GM23338 (cell line): ENCODE results near the gene GNG7.

Experiments
- EZH2 ChIP-seq: fragments of 200-600 bp; sonication (generic); IDR thresholded peaks from one replicate; pipeline ENCODE4 v1.8.0; 2017; ENCODE audit warnings: antibody characterized with exemption, mild to moderate bottlenecking, low read depth; ENCODE audit not compliant: unreplicated experiment
- JUNB ChIP-seq: IDR thresholded peaks from one replicate; pipeline ENCODE4 v1.6.1; 2016; ENCODE audit warnings: antibody characterized with exemption; ENCODE audit not compliant: unreplicated experiment
- NANOG ChIP-seq: IDR thresholded peaks from 2 replicates; pipeline ENCODE4 v1.6.1; 2016; ENCODE audit warnings: antibody characterized with exemption, borderline replicate concordance
- POLR2AphosphoS5 ChIP-seq: IDR thresholded peaks from 2 replicates; pipeline ENCODE4 v1.6.1; 2016; ENCODE audit warnings: antibody characterized with exemption, low read depth
- ZNF114 ChIP-seq: fragments of 250-450 bp; sonication (Bioruptor Pico); IDR thresholded peaks from 2 replicates; pipeline ENCODE4 v1.5.0; 2020; ENCODE audit warnings: mild to moderate bottlenecking, moderate library complexity
- TF ChIP-seq, protein P1 (sequence below), 2 experiments: fragments of 200-600 bp in 1 of 2; sonication (generic) in 1 of 2; conservative IDR thresholded peaks; 2 replicates each; pipeline versions ENCODE4 v1.5.1 to v1.6.1; 2016 to 2017; ENCODE audit warnings: antibody characterized with exemption in 2 of 2, low read depth in 2 of 2, mild to moderate bottlenecking in 2 of 2, moderate library complexity in 1 of 2
- TF ChIP-seq, protein P2 (sequence below): fragments of 250-450 bp; sonication (Bioruptor Pico); IDR thresholded peaks from 2 replicates; pipeline ENCODE4 v1.5.0; 2020; ENCODE audit warnings: mild to moderate bottlenecking, moderate library complexity
- TF ChIP-seq, protein P3 (sequence below): IDR thresholded peaks from one replicate; pipeline ENCODE4 v1.6.1; 2018; ENCODE audit warnings: antibody characterized with exemption; ENCODE audit not compliant: unreplicated experiment

DNA sequence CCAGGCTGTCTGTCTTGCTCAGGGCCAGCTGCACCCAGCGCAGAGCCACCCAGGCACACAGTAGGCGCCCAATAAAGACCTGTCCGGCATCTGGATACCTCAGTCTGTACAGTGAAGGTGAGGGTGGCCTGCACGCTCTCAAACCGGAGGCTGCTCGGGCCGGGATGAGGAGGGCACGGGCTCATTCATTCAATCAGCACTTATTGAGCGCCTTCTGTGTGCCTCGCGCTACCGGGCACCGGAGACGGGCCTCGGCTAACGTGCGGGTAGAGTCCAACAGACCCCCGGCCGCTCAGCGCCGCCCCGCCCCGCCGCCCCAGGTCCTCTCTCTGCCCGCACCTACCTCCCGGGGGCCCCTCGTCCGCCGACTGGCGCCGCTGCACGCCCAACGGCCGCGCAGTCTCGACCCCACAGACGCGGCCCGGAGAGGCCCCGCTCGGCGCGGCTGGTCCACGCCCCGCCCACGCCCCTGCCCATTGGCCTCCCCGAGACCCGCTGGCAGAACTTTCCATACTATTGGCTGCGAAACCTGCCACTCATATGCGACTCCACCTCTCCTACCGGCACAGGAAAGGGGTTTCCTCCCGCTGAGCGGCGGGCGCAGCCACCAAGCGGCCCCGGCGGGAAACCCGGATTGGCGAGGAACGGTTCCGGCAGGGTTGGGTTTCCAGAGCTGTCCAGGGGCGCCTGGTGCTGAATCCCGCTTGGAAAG lies 37.3 kb upstream of the GNG7 start, which contains the start of gene SLC39A3:
- TF ChIP-seq, protein P1, sequence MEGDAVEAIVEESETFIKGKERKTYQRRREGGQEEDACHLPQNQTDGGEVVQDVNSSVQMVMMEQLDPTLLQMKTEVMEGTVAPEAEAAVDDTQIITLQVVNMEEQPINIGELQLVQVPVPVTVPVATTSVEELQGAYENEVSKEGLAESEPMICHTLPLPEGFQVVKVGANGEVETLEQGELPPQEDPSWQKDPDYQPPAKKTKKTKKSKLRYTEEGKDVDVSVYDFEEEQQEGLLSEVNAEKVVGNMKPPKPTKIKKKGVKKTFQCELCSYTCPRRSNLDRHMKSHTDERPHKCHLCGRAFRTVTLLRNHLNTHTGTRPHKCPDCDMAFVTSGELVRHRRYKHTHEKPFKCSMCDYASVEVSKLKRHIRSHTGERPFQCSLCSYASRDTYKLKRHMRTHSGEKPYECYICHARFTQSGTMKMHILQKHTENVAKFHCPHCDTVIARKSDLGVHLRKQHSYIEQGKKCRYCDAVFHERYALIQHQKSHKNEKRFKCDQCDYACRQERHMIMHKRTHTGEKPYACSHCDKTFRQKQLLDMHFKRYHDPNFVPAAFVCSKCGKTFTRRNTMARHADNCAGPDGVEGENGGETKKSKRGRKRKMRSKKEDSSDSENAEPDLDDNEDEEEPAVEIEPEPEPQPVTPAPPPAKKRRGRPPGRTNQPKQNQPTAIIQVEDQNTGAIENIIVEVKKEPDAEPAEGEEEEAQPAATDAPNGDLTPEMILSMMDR (conservative IDR thresholded peaks at IDR 0.05; ENCODE audit: low read depth in 2 of 2) = no peak
- TF ChIP-seq, protein P2, sequence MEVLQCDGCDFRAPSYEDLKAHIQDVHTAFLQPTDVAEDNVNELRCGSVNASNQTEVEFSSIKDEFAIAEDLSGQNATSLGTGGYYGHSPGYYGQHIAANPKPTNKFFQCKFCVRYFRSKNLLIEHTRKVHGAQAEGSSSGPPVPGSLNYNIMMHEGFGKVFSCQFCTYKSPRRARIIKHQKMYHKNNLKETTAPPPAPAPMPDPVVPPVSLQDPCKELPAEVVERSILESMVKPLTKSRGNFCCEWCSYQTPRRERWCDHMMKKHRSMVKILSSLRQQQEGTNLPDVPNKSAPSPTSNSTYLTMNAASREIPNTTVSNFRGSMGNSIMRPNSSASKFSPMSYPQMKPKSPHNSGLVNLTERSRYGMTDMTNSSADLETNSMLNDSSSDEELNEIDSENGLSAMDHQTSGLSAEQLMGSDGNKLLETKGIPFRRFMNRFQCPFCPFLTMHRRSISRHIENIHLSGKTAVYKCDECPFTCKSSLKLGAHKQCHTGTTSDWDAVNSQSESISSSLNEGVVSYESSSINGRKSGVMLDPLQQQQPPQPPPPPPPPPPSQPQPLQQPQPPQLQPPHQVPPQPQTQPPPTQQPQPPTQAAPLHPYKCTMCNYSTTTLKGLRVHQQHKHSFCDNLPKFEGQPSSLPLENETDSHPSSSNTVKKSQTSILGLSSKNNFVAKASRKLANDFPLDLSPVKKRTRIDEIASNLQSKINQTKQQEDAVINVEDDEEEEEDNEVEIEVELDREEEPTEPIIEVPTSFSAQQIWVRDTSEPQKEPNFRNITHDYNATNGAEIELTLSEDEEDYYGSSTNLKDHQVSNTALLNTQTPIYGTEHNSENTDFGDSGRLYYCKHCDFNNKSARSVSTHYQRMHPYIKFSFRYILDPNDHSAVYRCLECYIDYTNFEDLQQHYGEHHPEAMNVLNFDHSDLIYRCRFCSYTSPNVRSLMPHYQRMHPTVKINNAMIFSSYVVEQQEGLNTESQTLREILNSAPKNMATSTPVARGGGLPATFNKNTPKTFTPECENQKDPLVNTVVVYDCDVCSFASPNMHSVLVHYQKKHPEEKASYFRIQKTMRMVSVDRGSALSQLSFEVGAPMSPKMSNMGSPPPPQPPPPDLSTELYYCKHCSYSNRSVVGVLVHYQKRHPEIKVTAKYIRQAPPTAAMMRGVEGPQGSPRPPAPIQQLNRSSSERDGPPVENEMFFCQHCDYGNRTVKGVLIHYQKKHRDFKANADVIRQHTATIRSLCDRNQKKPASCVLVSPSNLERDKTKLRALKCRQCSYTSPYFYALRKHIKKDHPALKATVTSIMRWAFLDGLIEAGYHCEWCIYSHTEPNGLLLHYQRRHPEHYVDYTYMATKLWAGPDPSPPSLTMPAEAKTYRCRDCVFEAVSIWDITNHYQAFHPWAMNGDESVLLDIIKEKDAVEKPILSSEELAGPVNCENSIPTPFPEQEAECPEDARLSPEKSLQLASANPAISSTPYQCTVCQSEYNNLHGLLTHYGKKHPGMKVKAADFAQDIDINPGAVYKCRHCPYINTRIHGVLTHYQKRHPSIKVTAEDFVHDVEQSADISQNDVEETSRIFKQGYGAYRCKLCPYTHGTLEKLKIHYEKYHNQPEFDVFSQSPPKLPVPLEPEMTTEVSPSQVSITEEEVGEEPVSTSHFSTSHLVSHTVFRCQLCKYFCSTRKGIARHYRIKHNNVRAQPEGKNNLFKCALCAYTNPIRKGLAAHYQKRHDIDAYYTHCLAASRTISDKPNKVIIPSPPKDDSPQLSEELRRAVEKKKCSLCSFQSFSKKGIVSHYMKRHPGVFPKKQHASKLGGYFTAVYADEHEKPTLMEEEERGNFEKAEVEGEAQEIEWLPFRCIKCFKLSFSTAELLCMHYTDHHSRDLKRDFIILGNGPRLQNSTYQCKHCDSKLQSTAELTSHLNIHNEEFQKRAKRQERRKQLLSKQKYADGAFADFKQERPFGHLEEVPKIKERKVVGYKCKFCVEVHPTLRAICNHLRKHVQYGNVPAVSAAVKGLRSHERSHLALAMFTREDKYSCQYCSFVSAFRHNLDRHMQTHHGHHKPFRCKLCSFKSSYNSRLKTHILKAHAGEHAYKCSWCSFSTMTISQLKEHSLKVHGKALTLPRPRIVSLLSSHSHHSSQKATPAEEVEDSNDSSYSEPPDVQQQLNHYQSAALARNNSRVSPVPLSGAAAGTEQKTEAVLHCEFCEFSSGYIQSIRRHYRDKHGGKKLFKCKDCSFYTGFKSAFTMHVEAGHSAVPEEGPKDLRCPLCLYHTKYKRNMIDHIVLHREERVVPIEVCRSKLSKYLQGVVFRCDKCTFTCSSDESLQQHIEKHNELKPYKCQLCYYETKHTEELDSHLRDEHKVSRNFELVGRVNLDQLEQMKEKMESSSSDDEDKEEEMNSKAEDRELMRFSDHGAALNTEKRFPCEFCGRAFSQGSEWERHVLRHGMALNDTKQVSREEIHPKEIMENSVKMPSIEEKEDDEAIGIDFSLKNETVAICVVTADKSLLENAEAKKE = no peak
- TF ChIP-seq POLR2AphosphoS5 = peak; percentile 64
- TF ChIP-seq, protein P3, sequence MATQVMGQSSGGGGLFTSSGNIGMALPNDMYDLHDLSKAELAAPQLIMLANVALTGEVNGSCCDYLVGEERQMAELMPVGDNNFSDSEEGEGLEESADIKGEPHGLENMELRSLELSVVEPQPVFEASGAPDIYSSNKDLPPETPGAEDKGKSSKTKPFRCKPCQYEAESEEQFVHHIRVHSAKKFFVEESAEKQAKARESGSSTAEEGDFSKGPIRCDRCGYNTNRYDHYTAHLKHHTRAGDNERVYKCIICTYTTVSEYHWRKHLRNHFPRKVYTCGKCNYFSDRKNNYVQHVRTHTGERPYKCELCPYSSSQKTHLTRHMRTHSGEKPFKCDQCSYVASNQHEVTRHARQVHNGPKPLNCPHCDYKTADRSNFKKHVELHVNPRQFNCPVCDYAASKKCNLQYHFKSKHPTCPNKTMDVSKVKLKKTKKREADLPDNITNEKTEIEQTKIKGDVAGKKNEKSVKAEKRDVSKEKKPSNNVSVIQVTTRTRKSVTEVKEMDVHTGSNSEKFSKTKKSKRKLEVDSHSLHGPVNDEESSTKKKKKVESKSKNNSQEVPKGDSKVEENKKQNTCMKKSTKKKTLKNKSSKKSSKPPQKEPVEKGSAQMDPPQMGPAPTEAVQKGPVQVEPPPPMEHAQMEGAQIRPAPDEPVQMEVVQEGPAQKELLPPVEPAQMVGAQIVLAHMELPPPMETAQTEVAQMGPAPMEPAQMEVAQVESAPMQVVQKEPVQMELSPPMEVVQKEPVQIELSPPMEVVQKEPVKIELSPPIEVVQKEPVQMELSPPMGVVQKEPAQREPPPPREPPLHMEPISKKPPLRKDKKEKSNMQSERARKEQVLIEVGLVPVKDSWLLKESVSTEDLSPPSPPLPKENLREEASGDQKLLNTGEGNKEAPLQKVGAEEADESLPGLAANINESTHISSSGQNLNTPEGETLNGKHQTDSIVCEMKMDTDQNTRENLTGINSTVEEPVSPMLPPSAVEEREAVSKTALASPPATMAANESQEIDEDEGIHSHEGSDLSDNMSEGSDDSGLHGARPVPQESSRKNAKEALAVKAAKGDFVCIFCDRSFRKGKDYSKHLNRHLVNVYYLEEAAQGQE = peak; percentile 99
- TF ChIP-seq EZH2 = no peak
- peak; percentile 89; the same call in 1 of the 2 replicates for TF ChIP-seq ZNF114 (CRISPR knock-in tag)
- TF ChIP-seq NANOG = no peak
- TF ChIP-seq JUNB = no peak
